CD14-positive monocyte (primary cell): Measurements from ENCODE around the gene PCDHA2. TPM values are rescaled to one million over a fixed set of nuclear protein-coding genes. Genes with fewer than 3 reads are reported as not detected.
"Not testable (repeated sequence)": the region's sequence is repeated elsewhere in the genome, so short reads cannot be mapped to it uniquely, and the experiment has no call there.

Experiments
- DNase-seq, 3 donors: peaks; one replicate each; pipeline ENCODE4 v3.0.0-alpha.2; 2011 to 2022
- H2AFZ ChIP-seq: 2 replicates; pipeline ENCODE4 v1.6.0; 2012; ENCODE audit warnings: mild to moderate bottlenecking, low read depth, low read length, inconsistent platforms; ENCODE audit not compliant: insufficient read depth, poor library complexity, severe bottlenecking
- H3K27ac ChIP-seq, 2 donors: 1 replicate in 1 of 2; 2 replicates in 1 of 2; pipeline ENCODE4 v1.5.1; 2012 to 2013; ENCODE audit warnings: low read length in 2 of 2, control low read depth in 1 of 2, inconsistent platforms in 1 of 2, low read depth in 1 of 2, mild to moderate bottlenecking in 1 of 2
- H3K27me3 ChIP-seq, 2 donors: one replicate each; pipeline versions ENCODE4 v1.6.0 to v1.6.1; 2011 to 2013; ENCODE audit warnings: low read length in 2 of 2; ENCODE audit not compliant: control insufficient read depth in 2 of 2, insufficient read depth in 2 of 2
- H3K36me3 ChIP-seq, 2 donors: replicated peaks in 1 of 2; 1 replicate in 1 of 2; 2 replicates in 1 of 2; pipeline versions ENCODE4 v1.5.1 to v1.6.1; 2012 to 2013; ENCODE audit warnings: low read length in 2 of 2, control low read depth in 1 of 2, inconsistent platforms in 1 of 2, mild to moderate bottlenecking in 1 of 2; ENCODE audit not compliant: insufficient read depth in 2 of 2, control insufficient read depth in 1 of 2
- H3K4me1 ChIP-seq, 2 donors: 1 replicate in 1 of 2; 2 replicates in 1 of 2; pipeline versions ENCODE4 v1.5.1 to v1.6.1; 2012 to 2013; ENCODE audit warnings: low read length in 2 of 2, control low read depth in 1 of 2, inconsistent platforms in 1 of 2, mild to moderate bottlenecking in 1 of 2, moderate library complexity in 1 of 2; ENCODE audit not compliant: insufficient read depth in 2 of 2, control insufficient read depth in 1 of 2
- H3K4me2 ChIP-seq: replicated peaks from 2 replicates; pipeline ENCODE3; 2012; ENCODE audit warnings: low read length, moderate library complexity, mild to moderate bottlenecking; ENCODE audit not compliant: poor library complexity, severe bottlenecking; ENCODE audit errors: extremely low read depth
- H3K4me3 ChIP-seq, 3 experiments: fragments of 200-600 bp in 1 of 3; sonication (generic) in 1 of 3; replicated peaks in 1 of 3; 1 replicate in 2 of 3; 2 replicates in 1 of 3; pipeline ENCODE4 v1.5.1; 2011 to 2013; ENCODE audit warnings: low read length in 3 of 3, mild to moderate bottlenecking in 3 of 3, control low read depth in 2 of 3, low read depth in 2 of 3, inconsistent platforms in 1 of 3, moderate library complexity in 1 of 3
- H3K79me2 ChIP-seq: 2 replicates; pipeline ENCODE4 v1.6.0; 2012; ENCODE audit warnings: mild to moderate bottlenecking, control low read depth, inconsistent platforms, low read length, moderate library complexity; ENCODE audit not compliant: insufficient read depth
- H3K9ac ChIP-seq: 2 replicates; pipeline ENCODE4 v1.6.0; 2017; ENCODE audit warnings: low read length, mild to moderate bottlenecking; ENCODE audit not compliant: insufficient read depth, poor library complexity, severe bottlenecking
- H3K9me3 ChIP-seq, 2 donors: replicated peaks in 1 of 2; 1 replicate in 1 of 2; 2 replicates in 1 of 2; pipeline versions ENCODE4 v1.5.1 to v1.6.1; 2012 to 2013; ENCODE audit warnings: low read length in 2 of 2, control low read depth in 1 of 2; ENCODE audit not compliant: control insufficient read depth in 1 of 2, insufficient read depth in 1 of 2
- H4K20me1 ChIP-seq: 2 replicates; pipeline ENCODE4 v1.6.0; 2012; ENCODE audit warnings: mild to moderate bottlenecking, low read length, control low read depth, moderate library complexity; ENCODE audit not compliant: insufficient read depth
- H3K27ac Mint-ChIP-seq, 7 donors: one replicate each; pipeline ENCODE4 v1.8.0; 2020; ENCODE audit warnings: mild to moderate bottlenecking in 7 of 7, mixed read lengths in 7 of 7, moderate library complexity in 6 of 7, inconsistent platforms in 2 of 7
- H3K27me3 Mint-ChIP-seq, 3 donors: one replicate each; pipeline ENCODE4 v1.8.0; 2021 to 2022; ENCODE audit warnings: low read depth in 3 of 3, mild to moderate bottlenecking in 3 of 3, mixed read lengths in 3 of 3, moderate library complexity in 3 of 3, inconsistent platforms in 1 of 3
- H3K36me3 Mint-ChIP-seq, 2 donors: one replicate each; pipeline ENCODE4 v1.8.0; 2020; ENCODE audit warnings: mixed read lengths in 2 of 2, inconsistent platforms in 1 of 2, mild to moderate bottlenecking in 1 of 2
- H3K4me1 Mint-ChIP-seq: one replicate; pipeline ENCODE4 v1.8.0; 2020; ENCODE audit warnings: mild to moderate bottlenecking, mixed read lengths
- H3K4me3 Mint-ChIP-seq, 2 donors: one replicate each; pipeline ENCODE4 v1.8.0; 2020; ENCODE audit warnings: mild to moderate bottlenecking in 2 of 2, mixed read lengths in 2 of 2, moderate library complexity in 1 of 2
- H3K9me3 Mint-ChIP-seq, 7 donors: one replicate each; pipeline ENCODE4 v1.8.0; 2020 to 2022; ENCODE audit warnings: mixed read lengths in 7 of 7, mild to moderate bottlenecking in 6 of 7, moderate library complexity in 6 of 7, inconsistent platforms in 2 of 7
- WGBS: methylation state at CpG from one replicate; pipeline ENCODE4 v1.1.5; 2013; ENCODE audit warnings: missing lambda C conversion rate; ENCODE audit not compliant: insufficient coverage; 5-methylcytosine and 5-hydroxymethylcytosine counted together
- intact Hi-C, 2 donors: fragments of 100-400 bp; cut with micrococcal nuclease; formaldehyde crosslinking; loops; one replicate each; pipeline versions ENCODE4 v1.15.0 to v1.15.1; 2023
- polyA plus RNA-seq, 3 donors: library from polyadenylated mRNA; depleted of rRNA in 1 of 3; unstranded in 2 of 3; stranded (reverse) in 1 of 3; fragments of 300-500 nt in 2 of 3; fragments of >200 nt in 1 of 3; fragmentation: Illumina TruSeq in 2 of 3; gene quantifications; 1 replicate in 2 of 3; 2 replicates in 1 of 3; pipeline ENCODE4 v1.2.3, GENCODE V29; 2012 to 2021
- TF ChIP-seq, protein P1 (sequence below): fragments of 200-600 bp; IDR thresholded peaks from one replicate; pipeline ENCODE4 v1.8.0; 2022; ENCODE audit warnings: antibody characterized with exemption, mild to moderate bottlenecking

Gene PCDHA2
- polyA plus RNA-seq, 3 donors = not detected

- Histone ChIP-seq H3K27me3 (peaks cover 0 to 38% of the 10 kb centered on the region in 2 donors), H3K9me3 (peaks cover 47 to 93% of the 10 kb centered on the region in 2 donors)
- H3K4me1 Mint-ChIP-seq, H3K4me3 ChIP-seq, H3K27ac Mint-ChIP-seq, H3K9ac ChIP-seq, H2AFZ ChIP-seq, H3K79me2 ChIP-seq, H3K36me3 ChIP-seq, H4K20me1 ChIP-seq, H3K27ac ChIP-seq, H3K4me1 ChIP-seq, DNase-seq, H3K4me2 ChIP-seq, intact Hi-C loops: not testable (repeated sequence)
- 47% methylated on average over 69 of the region's 70 CpGs for WGBS
- Mint-ChIP-seq H3K9me3 (peaks cover 43 to 84% (median 66%) of the 10 kb centered on the region in 7 donors), H3K27me3 (peaks cover 18 to 33% (median 29%) of the 10 kb centered on the region in 3 donors), H3K4me3 (peak overlapping the region in 1 of 2 donors; percentile 57), H3K36me3 (peaks cover 3 to 12% of the 10 kb centered on the region in 2 donors)
Measured at GRCh38 chr5:140787849-140788504, 6.7 kb upstream of the PCDHA2 start.

- intact Hi-C loops = no loop called here
- H4K20me1 ChIP-seq = no peaks in the 10 kb centered on the region
- peaks cover 21 to 39% (median 38%) of the 10 kb centered on the region in 3 donors for H3K27me3 Mint-ChIP-seq
Measured at GRCh38 chr5:140791089-140791488, 3.6 kb upstream of the PCDHA2 start.

More at GRCh38 chr5:140791089-140791488, 3.6 kb upstream of the PCDHA2 start:
- no peak overlapping the region for H3K4me3 ChIP-seq
- TF ChIP-seq, protein P1, sequence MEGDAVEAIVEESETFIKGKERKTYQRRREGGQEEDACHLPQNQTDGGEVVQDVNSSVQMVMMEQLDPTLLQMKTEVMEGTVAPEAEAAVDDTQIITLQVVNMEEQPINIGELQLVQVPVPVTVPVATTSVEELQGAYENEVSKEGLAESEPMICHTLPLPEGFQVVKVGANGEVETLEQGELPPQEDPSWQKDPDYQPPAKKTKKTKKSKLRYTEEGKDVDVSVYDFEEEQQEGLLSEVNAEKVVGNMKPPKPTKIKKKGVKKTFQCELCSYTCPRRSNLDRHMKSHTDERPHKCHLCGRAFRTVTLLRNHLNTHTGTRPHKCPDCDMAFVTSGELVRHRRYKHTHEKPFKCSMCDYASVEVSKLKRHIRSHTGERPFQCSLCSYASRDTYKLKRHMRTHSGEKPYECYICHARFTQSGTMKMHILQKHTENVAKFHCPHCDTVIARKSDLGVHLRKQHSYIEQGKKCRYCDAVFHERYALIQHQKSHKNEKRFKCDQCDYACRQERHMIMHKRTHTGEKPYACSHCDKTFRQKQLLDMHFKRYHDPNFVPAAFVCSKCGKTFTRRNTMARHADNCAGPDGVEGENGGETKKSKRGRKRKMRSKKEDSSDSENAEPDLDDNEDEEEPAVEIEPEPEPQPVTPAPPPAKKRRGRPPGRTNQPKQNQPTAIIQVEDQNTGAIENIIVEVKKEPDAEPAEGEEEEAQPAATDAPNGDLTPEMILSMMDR = no peak
- H3K27ac ChIP-seq = no peak overlapping the region
- no peak overlapping the region for H3K4me2 ChIP-seq
- Mint-ChIP-seq H3K4me1 (no peaks in the 10 kb centered on the region), H3K36me3 (peaks cover 3 to 12% of the 10 kb centered on the region in 2 donors), H3K27ac (no peak overlapping the region), H3K4me3 (no peak overlapping the region), H3K9me3 (peaks cover 42 to 87% (median 70%) of the 10 kb centered on the region in 7 donors)
- peaks cover 0 to 6% of the 10 kb centered on the region in 2 donors for H3K4me1 ChIP-seq
- 20% methylated on average over 2 of the region's 2 CpGs for WGBS
- peaks cover 3 to 55% of the 10 kb centered on the region in 2 donors for H3K27me3 ChIP-seq
- H3K36me3 ChIP-seq = no peaks in the 10 kb centered on the region
- H2AFZ ChIP-seq = no peak overlapping the region
- no peak for DNase-seq
- peaks cover 48 to 98% of the 10 kb centered on the region in 2 donors for H3K9me3 ChIP-seq
- no peak overlapping the region for H3K9ac ChIP-seq
- no peaks in the 10 kb centered on the region for H3K79me2 ChIP-seq
